ENCODE data around the gene S100A10. TPM values are rescaled to one million over a fixed set of nuclear protein-coding genes. Genes with fewer than 3 reads are reported as not detected.

The S100A10 gene
- total and polyA plus RNA-seq, 11 donors = 55.5 to 403 (median 196) TPM

DNA sequence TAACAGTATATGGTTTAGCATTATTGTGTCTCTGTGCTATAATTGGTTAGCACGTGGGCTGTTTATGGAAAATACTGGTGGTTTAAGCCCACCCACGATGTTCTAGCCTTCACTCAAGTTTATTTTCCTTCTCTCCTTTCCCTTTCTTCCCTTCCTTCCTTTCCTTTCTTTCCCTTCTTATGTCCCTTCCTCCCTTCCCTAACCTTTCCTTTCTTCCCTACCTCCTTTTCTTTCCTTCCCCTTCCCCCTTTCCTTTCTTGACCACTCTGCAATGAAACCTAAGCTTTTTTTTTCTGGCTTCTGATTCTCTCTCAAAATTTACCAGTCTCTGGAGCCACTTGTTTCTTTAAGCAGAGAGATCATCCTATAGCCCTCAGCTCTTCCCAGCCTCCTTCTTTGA, 13.4 kb upstream of the S100A10 start:
- Histone ChIP-seq H3K4me3 (no peak overlapping the region), H3K36me3 (no peaks in the 10 kb centered on the region), H3K4me1 (peaks cover 0 to 18% (median under 1%) of the 10 kb centered on the region in 12 donors), H3K9me3 (no peaks in the 10 kb centered on the region), H3K27ac (no peak overlapping the region), H3K27me3 (peaks cover 0 to 3% (median 0%) of the 10 kb centered on the region in 9 donors)
- intact Hi-C loops (cut with DNase I) = loop anchor here in 1 of 10 donors (10.0 kb wide), 1 partner anchor 242 kb away; the partner anchor contains the start of gene MRPL9
- DNase-seq (no peak), ATAC-seq (no peak)
- WGBS, 4 donors = 58 to 73% (median 66%) methylated on average over 2 of the region's 2 CpGs
- TF ChIP-seq, protein P1, sequence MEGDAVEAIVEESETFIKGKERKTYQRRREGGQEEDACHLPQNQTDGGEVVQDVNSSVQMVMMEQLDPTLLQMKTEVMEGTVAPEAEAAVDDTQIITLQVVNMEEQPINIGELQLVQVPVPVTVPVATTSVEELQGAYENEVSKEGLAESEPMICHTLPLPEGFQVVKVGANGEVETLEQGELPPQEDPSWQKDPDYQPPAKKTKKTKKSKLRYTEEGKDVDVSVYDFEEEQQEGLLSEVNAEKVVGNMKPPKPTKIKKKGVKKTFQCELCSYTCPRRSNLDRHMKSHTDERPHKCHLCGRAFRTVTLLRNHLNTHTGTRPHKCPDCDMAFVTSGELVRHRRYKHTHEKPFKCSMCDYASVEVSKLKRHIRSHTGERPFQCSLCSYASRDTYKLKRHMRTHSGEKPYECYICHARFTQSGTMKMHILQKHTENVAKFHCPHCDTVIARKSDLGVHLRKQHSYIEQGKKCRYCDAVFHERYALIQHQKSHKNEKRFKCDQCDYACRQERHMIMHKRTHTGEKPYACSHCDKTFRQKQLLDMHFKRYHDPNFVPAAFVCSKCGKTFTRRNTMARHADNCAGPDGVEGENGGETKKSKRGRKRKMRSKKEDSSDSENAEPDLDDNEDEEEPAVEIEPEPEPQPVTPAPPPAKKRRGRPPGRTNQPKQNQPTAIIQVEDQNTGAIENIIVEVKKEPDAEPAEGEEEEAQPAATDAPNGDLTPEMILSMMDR (IDR thresholded peaks at IDR 0.05) = no peak
- no peak for TF ChIP-seq POLR2A (IDR thresholded peaks at IDR 0.05)

DNA sequence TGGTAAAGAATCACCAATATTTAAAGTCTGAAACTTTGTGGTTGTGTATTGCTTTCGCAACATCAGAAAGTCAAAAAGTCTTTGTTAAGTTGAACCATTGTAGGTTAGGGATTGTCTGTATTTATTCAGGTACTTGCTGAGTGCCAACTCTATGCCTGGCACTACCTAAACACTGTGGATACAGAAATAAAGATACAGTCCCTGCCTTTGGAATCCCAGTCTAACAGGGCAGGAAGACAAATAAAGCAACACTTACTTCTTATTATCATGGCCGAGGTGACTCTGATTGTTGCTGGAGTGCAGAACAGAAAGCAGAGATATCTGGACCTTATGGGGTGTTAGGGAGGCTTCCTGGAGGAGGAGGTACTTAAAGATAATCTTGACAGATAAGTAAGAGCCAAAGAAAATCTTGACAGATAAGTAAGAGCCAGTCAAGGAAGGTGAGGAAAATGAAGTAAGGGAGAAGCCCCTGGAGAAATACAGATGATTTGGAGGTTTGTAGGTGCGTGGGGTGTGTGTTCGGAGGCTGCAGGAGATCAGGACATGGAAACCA, 11.8 kb upstream of the S100A10 start:
- no peak for DNase-seq

DNA sequence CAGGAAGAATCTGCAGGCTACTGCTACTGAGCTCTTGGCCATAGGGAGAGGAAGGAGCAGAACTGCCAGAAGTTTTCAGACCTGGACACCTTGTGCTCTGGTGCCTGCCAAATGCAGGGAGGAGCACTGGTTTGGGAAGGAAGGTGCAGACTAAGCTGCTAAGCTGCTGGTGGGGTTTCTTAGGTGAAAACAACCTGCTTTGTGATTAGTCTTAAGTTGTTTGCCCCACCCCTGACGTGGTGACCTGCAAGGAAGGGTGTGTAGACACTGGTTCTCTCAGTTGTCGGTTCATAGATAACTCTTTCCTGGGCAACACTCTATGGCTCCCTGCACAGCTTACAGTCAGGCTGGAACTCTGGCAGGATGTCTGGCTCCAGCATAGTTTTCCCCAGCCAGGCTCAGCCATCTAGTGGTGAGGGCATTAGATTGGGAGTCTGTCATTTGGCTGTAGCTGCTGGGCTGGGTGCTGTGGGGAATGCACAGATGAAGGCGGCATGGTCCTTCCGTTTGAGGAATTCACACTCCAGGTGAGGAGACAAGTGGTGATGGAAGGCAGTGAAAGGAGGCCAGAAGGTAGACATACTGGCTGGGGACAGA, 10.3 kb upstream of the S100A10 start:
- ATAC-seq = peak in 3 of 4 donors; percentile 31 to 44 (median 33)
- 39 to 48% (median 45%) methylated on average over 4 of the region's 4 CpGs for WGBS, 4 donors

More for the DNA sequence above, 11.8 kb upstream of the S100A10 start:
- peak; percentile 55 to 66 (median 65) for ATAC-seq
- no peaks in the 10 kb centered on the region for H3K9me3 ChIP-seq
- no peak for TF ChIP-seq POLR2A (IDR thresholded peaks at IDR 0.05)
- TF ChIP-seq, protein P1 (IDR thresholded peaks at IDR 0.05) = no peak
- H3K27me3 ChIP-seq = peaks cover 0 to 3% (median 0%) of the 10 kb centered on the region in 9 donors
- no peak overlapping the region for H3K4me3 ChIP-seq
- H3K4me1 ChIP-seq = peaks cover 0 to 23% (median 5%) of the 10 kb centered on the region in 12 donors
- no peaks in the 10 kb centered on the region for H3K36me3 ChIP-seq
- no peak overlapping the region for H3K27ac ChIP-seq
- intact Hi-C loops (cut with DNase I) = loop anchor here in 1 of 10 donors (10.0 kb wide), 1 partner anchor 241 kb away; the partner anchor contains the start of gene MRPL9
- WGBS, 4 donors = 49 to 58% (median 50%) methylated on average over 4 of the region's 4 CpGs

More for the DNA sequence above, 10.3 kb upstream of the S100A10 start:
- no peaks in the 10 kb centered on the region for H3K36me3 ChIP-seq
- H3K9me3 ChIP-seq = no peaks in the 10 kb centered on the region
- peak in 1 of 5 donors; percentile 40 for DNase-seq
- intact Hi-C loops (cut with DNase I) = loop anchor here in 5 of 10 donors (5.0 to 10.0 kb wide), 3 partner anchors 37 to 239 kb away; partner anchors contain the start of gene MRPL9 (in 1 of the 5)
- H3K27ac ChIP-seq = no peak overlapping the region
- H3K27me3 ChIP-seq = no peaks in the 10 kb centered on the region
- H3K4me3 ChIP-seq = no peak overlapping the region
- TF ChIP-seq, protein P1 (IDR thresholded peaks at IDR 0.05) = peak in 4 of 12 donors; percentile 6 to 23 (median 18)
- TF ChIP-seq POLR2A (IDR thresholded peaks at IDR 0.05) = no peak
- peaks cover 0 to 24% (median 5%) of the 10 kb centered on the region in 12 donors for H3K4me1 ChIP-seq

Measured in heart left ventricle (tissue), 16 donors.